Loucy (cell line): ENCODE data around the gene NEFH.

ENCODE experiments used
- H2AFZ ChIP-seq: fragments of 200-600 bp; sonication (generic); 2 replicates; pipeline ENCODE4 v1.6.0; 2016; ENCODE audit warnings: antibody characterized with exemption, mild to moderate bottlenecking, low read length, moderate library complexity
- H3F3A ChIP-seq: fragments of 200-600 bp; 2 replicates; pipeline ENCODE4 v1.6.0; 2016; ENCODE audit warnings: antibody characterized with exemption, low read depth, mild to moderate bottlenecking
- H3K27me3 ChIP-seq: fragments of 200-600 bp; sonication (generic); 2 replicates; pipeline ENCODE4 v1.6.1; 2014; ENCODE audit warnings: low read length, mild to moderate bottlenecking; ENCODE audit not compliant: insufficient read depth, poor library complexity, severe bottlenecking
- H3K36me3 ChIP-seq: fragments of 200-600 bp; sonication (generic); 2 replicates; pipeline ENCODE4 v1.6.1; 2016; ENCODE audit warnings: low read length; ENCODE audit not compliant: insufficient read depth
- H3K4me1 ChIP-seq: fragments of 200-600 bp; sonication (generic); 2 replicates; pipeline ENCODE4 v1.5.1; 2014; ENCODE audit warnings: low read length, mild to moderate bottlenecking; ENCODE audit not compliant: insufficient read depth, poor library complexity, severe bottlenecking
- H3K4me2 ChIP-seq: fragments of 200-600 bp; sonication (generic); 2 replicates; pipeline ENCODE4 v1.6.0; 2014; ENCODE audit warnings: antibody characterized with exemption, low read length, low read depth, mild to moderate bottlenecking; ENCODE audit not compliant: poor library complexity, severe bottlenecking
- H3K4me3 ChIP-seq: fragments of 200-600 bp; sonication (generic); 2 replicates; pipeline ENCODE4 v1.5.1; 2014; ENCODE audit warnings: low read length, mild to moderate bottlenecking, mixed read lengths; ENCODE audit not compliant: poor library complexity, severe bottlenecking
- H3K79me2 ChIP-seq: fragments of 200-600 bp; sonication (generic); 2 replicates; pipeline ENCODE4 v1.6.1; 2014; ENCODE audit warnings: low read length; ENCODE audit not compliant: insufficient read depth
- H3K9ac ChIP-seq: fragments of 200-600 bp; sonication (generic); 2 replicates; pipeline ENCODE4 v1.6.0; 2014; ENCODE audit warnings: mild to moderate bottlenecking, low read depth, low read length, moderate library complexity; ENCODE audit not compliant: poor library complexity, severe bottlenecking
- H3K9me2 ChIP-seq: fragments of 200-600 bp; sonication (generic); replicated peaks from 2 replicates; pipeline ENCODE4 v1.6.1; 2016; ENCODE audit warnings: low read depth, low read length, mixed read lengths
- H3K9me3 ChIP-seq: fragments of 200-600 bp; sonication (generic); 2 replicates; pipeline ENCODE4 v1.6.1; 2014; ENCODE audit warnings: mild to moderate bottlenecking, antibody characterized with exemption, low read length, low read depth; ENCODE audit not compliant: insufficient read depth
- H4K20me1 ChIP-seq: fragments of 200-600 bp; sonication (generic); 2 replicates; pipeline ENCODE4 v1.6.0; 2014; ENCODE audit warnings: antibody characterized with exemption, low read length, mild to moderate bottlenecking; ENCODE audit not compliant: insufficient read depth, poor library complexity, severe bottlenecking
- CTCF ChIP-seq: fragments of 200-600 bp; sonication (generic); conservative IDR thresholded peaks from 2 replicates; pipeline ENCODE4 v1.5.1; 2014; ENCODE audit warnings: mild to moderate bottlenecking, antibody characterized with exemption, low read length
- EZH2phosphoT487 ChIP-seq: fragments of 200-600 bp; IDR thresholded peaks from 2 replicates; pipeline ENCODE4 v1.6.1; 2018; ENCODE audit warnings: antibody characterized with exemption, mild to moderate bottlenecking, moderate library complexity, borderline replicate concordance

NEFH gene

DNA sequence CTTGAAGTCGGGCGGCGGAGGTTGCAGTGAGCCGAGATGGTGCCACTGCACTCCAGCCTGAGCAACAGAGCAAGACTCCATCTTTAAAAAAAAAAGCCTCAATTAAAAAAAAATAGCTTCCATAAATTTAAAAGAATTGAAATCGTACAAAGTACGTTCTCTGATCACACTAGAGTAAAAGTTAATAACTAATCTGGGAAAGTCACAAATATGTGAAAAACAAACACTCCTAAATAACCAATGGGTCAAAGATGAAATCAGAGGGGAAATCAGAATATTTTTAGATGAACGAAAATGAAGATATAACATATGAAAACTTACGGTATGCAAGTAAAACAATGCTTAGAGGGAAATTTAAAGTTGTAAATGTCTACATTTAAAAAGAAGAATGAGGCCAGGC is 19.8 kb downstream of the NEFH start:
- no peak overlapping the region for H3K4me2 ChIP-seq
- TF ChIP-seq CTCF (no peak), EZH2phosphoT487 (no peak)
- H3K4me1 ChIP-seq = no peaks in the 10 kb centered on the region
- H3K9me3 ChIP-seq = no peaks in the 10 kb centered on the region
- no peaks in the 10 kb centered on the region for H3K36me3 ChIP-seq
- no peaks in the 10 kb centered on the region for H4K20me1 ChIP-seq
- no peaks in the 10 kb centered on the region for H3F3A ChIP-seq
- no peak overlapping the region for H3K4me3 ChIP-seq
- no peaks in the 10 kb centered on the region for H3K79me2 ChIP-seq
- no peak overlapping the region for H2AFZ ChIP-seq
- no peaks in the 10 kb centered on the region for H3K27me3 ChIP-seq
- no peak overlapping the region for H3K9ac ChIP-seq
- no peaks in the 10 kb centered on the region for H3K9me2 ChIP-seq

DNA sequence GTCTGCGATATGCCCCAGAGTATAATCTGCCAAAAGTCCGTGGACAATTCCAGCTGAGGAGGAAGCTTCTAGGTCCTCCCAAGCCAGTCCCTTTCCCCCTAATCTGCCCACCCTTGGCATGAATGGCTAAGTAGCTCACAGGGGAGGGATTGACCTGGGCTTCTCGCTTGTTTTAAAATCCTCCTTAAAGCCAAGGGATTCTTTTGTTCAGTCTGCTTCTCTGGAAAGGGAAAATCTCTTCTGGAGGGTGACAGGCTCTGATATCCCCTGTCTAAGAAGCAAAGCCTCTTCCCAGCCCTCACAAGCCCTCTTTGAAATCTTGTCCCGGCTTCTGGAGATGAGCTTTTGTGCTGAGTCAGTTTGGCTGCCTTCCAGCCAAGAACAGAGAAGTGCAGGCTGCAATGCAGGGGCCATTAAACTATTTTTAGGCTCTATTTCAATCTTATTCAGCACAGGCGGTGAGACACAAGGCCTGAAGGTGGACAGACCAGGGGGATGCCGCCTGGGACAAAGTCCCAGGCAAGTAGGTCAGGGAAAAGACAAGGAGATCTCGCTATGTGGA is 23.9 kb downstream of the NEFH start:
- no peak overlapping the region for H3K9ac ChIP-seq
- no peaks in the 10 kb centered on the region for H3K27me3 ChIP-seq
- H3K4me1 ChIP-seq = no peaks in the 10 kb centered on the region
- H4K20me1 ChIP-seq = no peaks in the 10 kb centered on the region
- no peak overlapping the region for H3K4me3 ChIP-seq
- no peaks in the 10 kb centered on the region for H3K79me2 ChIP-seq
- no peaks in the 10 kb centered on the region for H3K9me3 ChIP-seq
- H2AFZ ChIP-seq = no peak overlapping the region
- TF ChIP-seq CTCF (no peak), EZH2phosphoT487 (no peak)
- H3F3A ChIP-seq = no peaks in the 10 kb centered on the region
- H3K4me2 ChIP-seq = no peak overlapping the region
- H3K9me2 ChIP-seq = no peaks in the 10 kb centered on the region
- peaks cover 26% of the 10 kb centered on the region; the same call in 1 of the 2 replicates for H3K36me3 ChIP-seq

DNA sequence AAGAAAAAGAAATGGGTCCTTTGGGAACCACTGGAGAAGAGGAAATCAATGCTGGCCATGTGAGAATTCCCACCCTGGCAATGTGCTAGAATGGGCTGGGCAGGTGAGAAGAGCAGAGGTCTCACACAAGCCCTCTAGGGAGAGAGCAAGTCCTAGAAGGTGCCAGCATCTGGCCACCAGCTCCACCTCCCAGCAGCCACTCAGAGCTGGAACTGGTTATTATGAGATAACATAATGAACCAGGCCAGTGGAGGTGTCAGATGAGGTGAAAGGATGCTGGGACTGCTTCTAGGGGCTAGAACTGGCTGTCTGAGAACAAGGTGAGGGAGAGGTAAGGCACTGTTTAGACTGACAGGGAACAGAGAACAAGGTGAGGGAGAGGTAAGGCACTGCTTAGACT is 29.3 kb downstream of the NEFH start:
- no peak overlapping the region for H3K4me2 ChIP-seq
- no peaks in the 10 kb centered on the region for H3K27me3 ChIP-seq
- H3K36me3 ChIP-seq = peaks cover 59% of the 10 kb centered on the region; the same call in 1 of the 2 replicates
- H3K9me3 ChIP-seq = no peaks in the 10 kb centered on the region
- H3K4me1 ChIP-seq = no peaks in the 10 kb centered on the region
- no peaks in the 10 kb centered on the region for H3K9me2 ChIP-seq
- TF ChIP-seq EZH2phosphoT487 = no peak
- H4K20me1 ChIP-seq = no peaks in the 10 kb centered on the region
- no peaks in the 10 kb centered on the region for H3K79me2 ChIP-seq
- no peak overlapping the region for H3K4me3 ChIP-seq
- no peak overlapping the region for H2AFZ ChIP-seq
- no peak overlapping the region for H3K9ac ChIP-seq
- H3F3A ChIP-seq = no peaks in the 10 kb centered on the region

DNA sequence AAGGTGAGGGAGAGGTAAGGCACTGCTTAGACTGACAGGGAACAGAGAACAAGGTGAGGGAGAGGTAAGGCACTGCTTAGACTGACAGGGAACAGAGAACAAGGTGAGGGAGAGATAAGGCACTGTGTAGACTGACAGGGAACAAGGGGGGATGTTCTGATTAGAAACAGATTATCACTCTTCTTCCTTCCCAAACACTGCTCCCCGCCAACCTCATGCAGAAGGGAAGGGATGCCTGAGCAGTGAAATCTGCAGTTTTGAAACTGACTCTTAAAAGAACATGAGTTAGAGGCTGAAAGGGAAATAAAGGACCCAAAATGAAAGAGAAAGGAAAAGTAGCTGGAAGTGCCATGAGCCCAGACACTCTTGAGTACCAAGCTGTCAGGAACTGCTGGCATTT is 29.8 kb downstream of the NEFH start:
- H3K36me3 ChIP-seq = peaks cover 59% of the 10 kb centered on the region; the same call in 1 of the 2 replicates

More for the DNA sequence above, 29.8 kb downstream of the NEFH start:
- Histone ChIP-seq H3K4me3 (no peak overlapping the region), H2AFZ (no peak overlapping the region), H3K9ac (no peak overlapping the region), H4K20me1 (no peaks in the 10 kb centered on the region), H3K9me3 (no peaks in the 10 kb centered on the region), H3K27me3 (no peaks in the 10 kb centered on the region), H3K4me2 (no peak overlapping the region), H3K4me1 (no peaks in the 10 kb centered on the region), H3F3A (no peaks in the 10 kb centered on the region), H3K9me2 (no peaks in the 10 kb centered on the region), H3K79me2 (no peaks in the 10 kb centered on the region)
- TF ChIP-seq EZH2phosphoT487 (no peak), CTCF (no peak)
